Measurements from ENCODE around the gene SLC34A3.

Gene SLC34A3

DNA sequence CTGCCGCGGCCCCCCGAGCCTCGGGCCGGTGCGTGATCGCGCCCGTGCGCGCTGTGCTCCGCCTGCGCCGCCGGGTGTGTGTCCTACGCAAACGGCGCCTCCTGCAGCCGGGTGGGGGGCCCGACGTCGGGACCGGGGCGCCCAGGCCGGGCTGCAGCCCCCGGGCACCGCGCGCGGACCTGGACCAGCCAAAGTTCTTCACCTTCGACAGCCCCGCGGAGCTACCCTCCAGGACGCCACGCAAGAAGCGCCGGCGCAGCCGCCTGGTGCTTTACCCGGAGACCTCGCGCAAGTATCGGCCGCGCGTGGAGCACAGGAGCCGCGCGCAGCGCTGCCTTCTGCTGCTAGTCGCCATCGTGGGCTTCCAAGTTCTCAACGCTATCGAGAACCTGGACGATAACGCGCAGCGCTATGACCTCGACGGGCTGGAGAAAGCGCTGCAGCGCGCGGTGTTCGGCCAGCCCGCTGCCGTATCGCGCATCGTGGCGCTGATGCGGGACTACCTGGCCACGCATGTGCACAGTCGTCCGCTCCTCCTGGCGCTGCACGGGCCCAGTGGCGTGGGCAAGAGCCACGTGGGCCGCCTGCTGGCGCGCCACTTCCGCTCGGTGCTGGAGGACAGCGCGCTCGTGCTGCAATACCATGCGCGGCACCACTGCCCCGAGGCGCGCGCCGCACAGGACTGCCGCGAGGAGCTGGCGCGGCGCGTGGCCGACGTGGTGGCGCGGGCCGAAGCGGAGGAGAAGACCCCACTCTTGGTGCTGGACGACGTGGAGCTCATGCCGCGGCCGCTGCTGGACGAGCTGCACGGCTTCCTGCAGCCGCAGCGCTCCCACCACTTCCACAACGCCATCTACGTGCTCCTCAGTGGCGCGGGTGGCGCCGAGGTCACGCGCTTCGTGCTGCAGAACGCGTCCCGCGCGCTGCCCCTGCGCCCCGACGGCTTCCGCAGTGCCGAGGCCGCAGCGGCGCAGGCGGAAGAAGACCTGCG lies 48.3 kb downstream of the SLC34A3 start:
- DNase-seq, result no peak

DNA sequence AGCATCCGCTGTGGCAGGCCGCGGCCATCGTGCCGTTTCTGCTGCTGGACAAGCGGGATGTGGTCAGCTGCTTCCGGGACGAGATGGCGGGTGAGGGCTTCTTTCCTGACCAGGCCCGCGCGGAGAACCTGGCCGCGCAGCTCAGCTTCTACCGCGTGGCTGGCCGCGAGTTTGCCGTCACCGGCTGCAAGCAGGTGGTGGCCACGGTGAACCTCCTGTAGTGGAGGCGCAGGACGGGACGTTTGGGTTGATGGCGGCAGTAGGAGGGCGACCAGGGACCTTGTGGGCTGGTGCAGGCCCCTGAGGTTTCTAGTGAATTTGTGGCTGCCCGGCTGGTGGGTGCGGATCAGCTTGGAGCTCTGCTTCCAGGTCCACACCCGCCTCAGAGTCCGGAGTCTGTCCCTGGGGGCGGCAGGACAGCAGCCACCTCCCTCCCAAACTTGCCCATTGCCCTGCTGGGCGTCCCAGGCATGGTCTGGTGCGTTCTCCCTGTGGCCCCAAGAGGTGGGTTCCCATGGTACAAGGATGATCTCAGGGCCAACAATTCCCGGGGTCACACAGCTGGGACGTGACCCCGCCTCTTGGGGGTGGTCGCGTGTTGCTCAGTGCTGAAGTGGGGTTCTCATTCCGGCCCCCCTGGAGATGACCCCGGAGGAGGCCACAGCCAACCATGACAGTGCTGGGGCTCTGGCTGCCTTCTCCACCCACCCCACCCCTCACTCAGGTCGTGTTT lies 49.2 kb downstream of the SLC34A3 start:
- no peak for DNase-seq

DNA sequence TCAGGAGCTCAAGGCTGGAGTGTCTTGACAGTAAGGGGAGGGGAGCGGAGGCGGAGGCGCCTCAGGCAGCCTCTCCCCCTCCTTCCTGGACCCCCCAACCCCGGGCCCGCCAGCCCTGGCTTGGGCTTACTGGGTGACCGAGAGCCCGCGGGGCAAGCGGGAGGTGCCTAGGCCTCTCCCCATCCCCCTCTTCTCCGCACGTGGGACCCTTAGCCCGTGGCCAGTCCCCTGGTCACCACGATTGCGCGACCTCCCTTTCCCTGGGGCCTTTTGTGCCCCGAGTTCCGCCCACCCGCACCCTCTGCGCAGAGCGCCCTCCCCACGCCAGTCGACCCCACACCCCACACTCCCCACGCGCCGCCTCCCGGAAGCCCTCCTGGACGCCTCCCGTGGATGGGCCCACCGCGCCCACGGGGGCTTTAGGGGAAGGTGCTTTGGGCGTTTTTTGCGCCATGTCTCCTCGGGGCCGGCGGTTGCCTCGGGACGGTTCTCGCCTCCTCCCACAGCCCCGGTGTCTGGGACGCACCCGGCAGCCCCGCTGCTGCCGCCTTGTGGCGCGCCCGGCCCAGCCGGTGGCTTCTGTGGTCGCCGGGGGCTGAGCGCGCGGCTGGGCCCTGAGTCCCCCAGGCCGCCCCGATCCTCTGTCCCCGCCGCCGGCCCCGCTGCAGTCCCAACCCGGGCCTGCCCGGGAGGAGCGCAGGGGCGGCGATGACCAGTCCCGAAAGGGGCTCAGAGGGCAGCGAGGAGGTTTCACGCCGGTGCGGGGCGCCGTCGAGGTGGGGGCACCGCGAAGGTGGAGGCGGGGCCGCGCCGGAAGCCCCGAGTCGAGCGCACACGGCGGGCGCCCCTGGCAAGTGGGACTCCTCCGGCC lies 50.0 kb downstream of the SLC34A3 start:
- peak; percentile 42 for DNase-seq

GRCh38 chr9:137281345-137282116 lies 50.8 kb downstream of the SLC34A3 start:
- DNase-seq, result no peak
